Spleen (tissue), 11 donors: Measurements from ENCODE around the gene PTPRCAP. TPM values are rescaled to one million over a fixed set of nuclear protein-coding genes. Genes with fewer than 3 reads are reported as not detected.
A peak's percentile ranks its signal among the peaks of the same experiment; 100 is the strongest.
"Not testable (repeated sequence)": the region's sequence is repeated elsewhere in the genome, so short reads cannot be mapped to it uniquely, and the experiment has no call there.

Source experiments
- DNase-seq: peaks from one replicate; pipeline ENCODE4 v3.0.0-alpha.2; 2020
- H3K27ac ChIP-seq, 8 donors: fragments of 200-600 bp; sonication (generic) in 7 of 8; 1 replicate in 4 of 8; 2 replicates in 4 of 8; pipeline versions ENCODE4 v1.5.0 to v1.8.0; 2016 to 2021; ENCODE audit warnings: inconsistent platforms in 4 of 8, mild to moderate bottlenecking in 4 of 8, moderate library complexity in 1 of 8
- H3K27me3 ChIP-seq, 7 donors: fragments of 200-600 bp; sonication (generic) in 6 of 7; replicated peaks in 1 of 7; 1 replicate in 4 of 7; 2 replicates in 3 of 7; pipeline versions ENCODE4 v1.5.0 to v1.8.0; 2016 to 2021; ENCODE audit warnings: inconsistent platforms in 3 of 7, mild to moderate bottlenecking in 1 of 7
- H3K36me3 ChIP-seq, 6 donors: fragments of 200-600 bp; sonication (generic) in 5 of 6; 1 replicate in 4 of 6; 2 replicates in 2 of 6; pipeline versions ENCODE4 v1.5.0 to v1.8.0; 2016 to 2021; ENCODE audit warnings: inconsistent platforms in 2 of 6
- H3K4me1 ChIP-seq, 6 donors: fragments of 200-600 bp; sonication (generic) in 5 of 6; 1 replicate in 3 of 6; 2 replicates in 3 of 6; pipeline versions ENCODE4 v1.5.0 to v1.8.0; 2016 to 2021; ENCODE audit warnings: inconsistent platforms in 3 of 6
- H3K4me3 ChIP-seq, 8 donors: fragments of 200-600 bp; sonication (generic) in 7 of 8; 1 replicate in 4 of 8; 2 replicates in 4 of 8; pipeline versions ENCODE4 v1.5.0 to v1.8.0; 2016 to 2021; ENCODE audit warnings: inconsistent platforms in 4 of 8, mild to moderate bottlenecking in 4 of 8, moderate library complexity in 2 of 8
- H3K9me3 ChIP-seq, 8 donors: fragments of 200-600 bp; sonication (generic) in 7 of 8; 1 replicate in 4 of 8; 2 replicates in 4 of 8; pipeline versions ENCODE4 v1.5.0 to v1.8.0; 2016 to 2021; ENCODE audit warnings: inconsistent platforms in 4 of 8
- CTCF ChIP-seq, 11 experiments: fragments of 200-600 bp in 7 of 11; fragments of 450-650 bp in 4 of 11; sonication (generic) in 4 of 11; IDR thresholded peaks in 8 of 11; conservative IDR thresholded peaks in 3 of 11; 1 replicate in 7 of 11; 2 replicates in 4 of 11; pipeline versions ENCODE4 v1.4.0 to v1.8.0; 2016 to 2021; ENCODE audit warnings: antibody characterized with exemption in 11 of 11, inconsistent platforms in 4 of 11, mild to moderate bottlenecking in 1 of 11
- POLR2A ChIP-seq, 3 donors: fragments of 450-650 bp; IDR thresholded peaks; one replicate each; pipeline ENCODE4 v1.5.1; 2017; ENCODE audit warnings: antibody characterized with exemption in 3 of 3, mild to moderate bottlenecking in 1 of 3
- POLR2AphosphoS5 ChIP-seq, 3 donors: sonication (generic); formaldehyde crosslinking; IDR thresholded peaks; one replicate each; pipeline ENCODE4 v1.5.1; 2017; ENCODE audit warnings: antibody characterized with exemption in 3 of 3
- whole genome bisulfite sequencing, 5 donors: extraction: QIAGEN DNeasy Blood & Tissue Kit in 3 of 5; methylation state at CpG; one replicate each; pipeline versions ENCODE4 v1.1.5 to v1.1.7; 2013 to 2018; 5-methylcytosine and 5-hydroxymethylcytosine counted together
- intact Hi-C: fragments of 100-400 bp; cut with DNase I; formaldehyde crosslinking; loops from one replicate; pipeline ENCODE4 v1.15.0; 2023; ENCODE audit warnings: low total_unique reads
- polyA plus RNA-seq, 3 donors: library from polyadenylated mRNA; stranded (reverse); fragments of 200-250 nt; gene quantifications; one replicate each; pipeline ENCODE4 v1.2.1, GENCODE V29; 2013
- total RNA-seq, 7 donors: library from RNA; depleted of rRNA in 3 of 7; stranded (reverse); fragments of >200 nt in 3 of 7; fragmentation: NEBNext Ultra II Directional in 4 of 7; extraction: Animal tissue kit (Norgen Biotek cat#: 25700) in 4 of 7; gene quantifications; one replicate each; pipeline versions ENCODE4 v1.1.0 to v1.2.1, GENCODE V29; 2016 to 2021
- donor health status: healthy with polysubstance abuse.
- donor health status: DM: no; HTN: no; CAD: no; lungs with moderate emphysema.
- donor health status: DM: no; HTN: no; CAD: no.
- donor health status: Bipolar disorder and iron deficiency.
- donor health status: healthy.
- donor health status: DM: no; HTN: no; CAD: no.
- donor health status: DM: yes; HTN: yes; CAD: no.

The PTPRCAP gene
- total and polyA plus RNA-seq, 10 donors, result 119 to 557 (median 238) TPM

GRCh38 chr11:67429722-67430121 is 7.8 kb downstream of the PTPRCAP start:
- H3K27ac ChIP-seq, result peak overlapping the region in 1 of 8 donors; percentile 96
- H3K36me3 ChIP-seq, result peaks cover 0 to 56% (median 41%) of the 10 kb centered on the region in 6 donors
- TF ChIP-seq POLR2AphosphoS5 (IDR thresholded peaks at IDR 0.05), result no peak
- TF ChIP-seq POLR2A (IDR thresholded peaks at IDR 0.05), result no peak
- no peak for TF ChIP-seq CTCF (IDR thresholded peaks at IDR 0.05 in 8 of 11, conservative IDR thresholded peaks at IDR 0.05 in 3 of 11)
- peak overlapping the region in 3 of 8 donors; percentile 72 to 96 (median 91) for H3K4me3 ChIP-seq
- H3K9me3 ChIP-seq, result no peaks in the 10 kb centered on the region
- DNase-seq, result no peak
- peaks cover 26 to 73% (median 58%) of the 10 kb centered on the region in 6 donors for H3K4me1 ChIP-seq
- 86 to 91% (median 87%) methylated on average over 11 of the region's 11 CpGs for WGBS, 5 donors
- intact Hi-C loops, result no loop called here
- H3K27me3 ChIP-seq, result no peaks in the 10 kb centered on the region

- intact Hi-C loops, result no loop called here
- H3K4me1 ChIP-seq, result peaks cover 24 to 72% (median 52%) of the 10 kb centered on the region in 6 donors
- no peak for DNase-seq
- H3K27me3 ChIP-seq, result no peaks in the 10 kb centered on the region
- peak overlapping the region; percentile 72 to 96 (median 80) for H3K4me3 ChIP-seq
- 50 to 77% (median 57%) methylated on average over 4 to 12 of the region's 12 CpGs for WGBS, 5 donors
- peaks cover 0 to 50% (median 35%) of the 10 kb centered on the region in 6 donors for H3K36me3 ChIP-seq
- TF ChIP-seq POLR2A (IDR thresholded peaks at IDR 0.05) (no peak), POLR2AphosphoS5 (IDR thresholded peaks at IDR 0.05) (no peak), CTCF (IDR thresholded peaks at IDR 0.05 in 8 of 11, conservative IDR thresholded peaks at IDR 0.05 in 3 of 11) (no peak)
- no peaks in the 10 kb centered on the region for H3K9me3 ChIP-seq
- H3K27ac ChIP-seq, result peak overlapping the region in 6 of 8 donors; percentile 91 to 97 (median 94)
These were observed 8.3 kb downstream of the PTPRCAP start for GRCh38 chr11:67429038-67429668.

DNA sequence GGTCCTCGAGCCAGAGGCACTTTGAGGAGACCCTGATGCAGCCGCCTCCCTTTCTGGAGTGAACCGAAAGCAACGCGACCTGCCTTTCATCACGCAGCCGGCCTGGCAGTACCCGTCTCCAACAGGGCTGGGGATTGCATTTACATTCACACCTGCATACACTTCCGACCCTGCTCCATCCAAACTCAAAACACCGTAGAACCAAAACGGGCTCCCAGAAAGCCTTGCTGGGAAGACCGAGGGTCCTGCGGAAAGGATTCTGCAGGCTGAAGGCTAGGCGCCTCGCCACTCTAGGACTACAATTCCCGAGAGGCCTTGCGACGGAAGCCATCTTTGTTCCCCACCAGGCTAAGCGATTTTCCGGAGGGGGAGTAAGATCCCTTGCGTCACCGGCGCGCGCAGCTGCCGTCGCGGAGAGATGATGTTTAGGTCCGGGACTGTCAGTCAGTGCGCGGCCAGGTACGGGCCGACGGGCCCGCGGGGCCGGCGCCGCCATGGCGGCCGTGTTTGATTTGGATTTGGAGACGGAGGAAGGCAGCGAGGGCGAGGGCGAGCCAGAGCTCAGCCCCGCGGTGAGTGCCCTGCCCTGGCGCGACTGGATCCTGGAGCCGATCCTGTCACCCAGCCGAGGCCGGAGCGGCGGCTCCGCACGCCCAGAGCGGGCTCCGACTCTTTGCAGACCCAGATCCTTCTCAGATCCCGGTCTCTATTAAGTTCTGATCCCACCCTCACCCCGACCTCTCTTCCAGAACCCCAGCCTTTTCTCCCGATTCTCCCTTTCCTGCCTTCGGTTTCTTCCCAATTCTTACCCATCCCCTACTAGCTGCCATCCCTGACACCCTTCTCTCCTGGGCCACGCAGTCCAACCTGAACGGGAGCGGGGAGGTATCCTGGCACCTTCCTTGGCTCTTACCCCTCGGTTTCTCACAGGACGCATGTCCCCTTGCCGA is 9.2 kb downstream of the PTPRCAP start, which contains the start of gene RPS6KB2:
Gene RPS6KB2 (plus strand): TSS at position 443 of the 950 bp plus-strand sequence. CDS start 52 bp downstream, at position 495.
- Histone ChIP-seq H3K27me3 (no peaks in the 10 kb centered on the region), H3K4me3 (peak within 1 kb of the TSS; percentile 72 to 96 (median 80)), H3K4me1 (peaks cover 16 to 66% (median 44%) of the 10 kb centered on the region in 6 donors), H3K9me3 (no peaks in the 10 kb centered on the region), H3K27ac (peak within 1 kb of the TSS; percentile 91 to 97 (median 94)), H3K36me3 (peaks cover 0 to 42% (median 29%) of the 10 kb centered on the region in 6 donors)
- intact Hi-C loops, result no loop called here
- DNase-seq, result peak; percentile 100
- TF ChIP-seq POLR2A (IDR thresholded peaks at IDR 0.05) (peak; percentile 85 to 95 (median 85)), CTCF (IDR thresholded peaks at IDR 0.05 in 8 of 11, conservative IDR thresholded peaks at IDR 0.05 in 3 of 11) (peak in 4 of 11 experiments; percentile 17 to 33 (median 30)), POLR2AphosphoS5 (IDR thresholded peaks at IDR 0.05) (peak; percentile 97 to 99 (median 98))
- WGBS, 5 donors, result 0 to 1% (median 0%) methylated on average over 58 to 68 of the region's 68 CpGs

GRCh38 chr11:67427364-67427859 is 10.1 kb downstream of the PTPRCAP start:
- H3K27ac ChIP-seq, result peak overlapping the region; percentile 91 to 97 (median 94)
- DNase-seq, intact Hi-C loops, H3K9me3 ChIP-seq, H3K27me3 ChIP-seq: not testable (repeated sequence)
- peak overlapping the region; percentile 72 to 96 (median 80) for H3K4me3 ChIP-seq
- peaks cover 14 to 57% (median 35%) of the 10 kb centered on the region in 6 donors for H3K4me1 ChIP-seq
- WGBS, 5 donors, result 70 to 78% (median 74%) methylated on average over 19 of the region's 19 CpGs
- peaks cover 0 to 33% (median 20%) of the 10 kb centered on the region in 6 donors for H3K36me3 ChIP-seq
